ENCODE data around the gene LRRC63.

DNA sequence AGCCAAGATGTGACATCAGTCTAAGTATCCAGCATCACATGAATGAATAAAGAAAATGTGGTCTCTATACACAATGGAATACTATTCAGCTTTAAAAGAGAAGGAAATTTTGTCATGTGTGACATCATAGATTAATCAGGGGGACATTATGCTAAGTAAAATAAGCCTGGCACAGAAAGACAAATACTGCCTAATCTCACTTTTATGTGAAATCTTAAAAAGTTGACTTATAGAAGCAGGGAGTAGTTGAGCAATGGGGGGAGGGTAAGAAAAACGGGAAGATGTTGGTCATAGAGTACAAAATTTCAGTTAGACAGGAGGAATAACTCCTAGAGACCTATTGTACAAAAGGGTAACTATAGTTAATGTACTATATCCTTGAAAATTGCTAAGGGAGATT is 19.3 kb upstream of the LRRC63 start:
- no peak for TF ChIP-seq YY1 (IDR thresholded peaks at IDR 0.05; ENCODE audit: insufficient read depth, insufficient read length)
- no peak for TF ChIP-seq ZNF274 (IDR thresholded peaks at IDR 0.05; ENCODE audit: low read depth, low read length)

All from NT2/D1 (cell line).